Endothelial cell of umbilical vein (primary cell): ENCODE results near the gene NINJ2. TPM values are rescaled to one million over a fixed set of nuclear protein-coding genes. Genes with fewer than 3 reads are reported as not detected.

Experiments used
- BruUV-seq: library from RNA; stranded (reverse); fragments of 400-500 nt; replicated peaks from 2 replicates; lab custom pipeline; 2021; lab: Mats Ljungman, UMichigan
- CTCF ChIA-PET: fragments of 300-600, 350-600 bp; sonication (Branson Sonifier 250); formaldehyde crosslinking; loops from one replicate; lab custom pipeline; 2021; ENCODE audit warnings: antibody characterized with exemption, inconsistent platforms; lab: Charles Lee
- POLR2A ChIA-PET: fragments of 300-600, 350-600 bp; sonication (Branson Sonifier 250); formaldehyde crosslinking; loops from one replicate; lab custom pipeline; 2021; ENCODE audit warnings: antibody characterized with exemption, inconsistent platforms; lab: Charles Lee
- DNase-seq: peaks from one replicate; pipeline ENCODE4 v3.0.0-alpha.2; 2011; ENCODE audit warnings: low read depth, low spot score
- FAIRE-seq: peaks from 2 replicates; lab custom pipeline; 2011; peaks lifted over from hg19 to GRCh38; lab: Jason Lieb, UNC
- H2AFZ ChIP-seq: 2 replicates; pipeline ENCODE4 v1.6.0; 2012; ENCODE audit warnings: low read depth, low read length, control low read depth, inconsistent platforms
- H3K27ac ChIP-seq: 2 replicates; pipeline ENCODE4 v1.5.1; 2011; ENCODE audit warnings: low read depth, mild to moderate bottlenecking, control low read depth, low read length, moderate library complexity; ENCODE audit not compliant: insufficient read depth
- H3K27me3 ChIP-seq, 2 experiments: 2 replicates each; pipeline versions ENCODE4 v1.6.0 to v1.6.1; 2011; ENCODE audit warnings: low read length in 2 of 2, mixed read lengths in 1 of 2; ENCODE audit not compliant: control insufficient read depth in 2 of 2, insufficient read depth in 2 of 2
- H3K36me3 ChIP-seq, 2 experiments: 2 replicates in 1 of 2; 3 replicates in 1 of 2; pipeline ENCODE4 v1.5.1; 2011; ENCODE audit warnings: low read length in 2 of 2, mild to moderate bottlenecking in 1 of 2, moderate library complexity in 1 of 2; ENCODE audit not compliant: control insufficient read depth in 2 of 2, insufficient read depth in 2 of 2; ENCODE audit errors: extremely low read depth in 1 of 2
- H3K4me1 ChIP-seq: 3 replicates; pipeline ENCODE4 v1.5.1; 2011; ENCODE audit warnings: mild to moderate bottlenecking, low read length; ENCODE audit not compliant: control insufficient read depth, insufficient read depth; ENCODE audit errors: extremely low read depth
- H3K4me2 ChIP-seq: 2 replicates; pipeline ENCODE4 v1.6.1; 2011; ENCODE audit warnings: low read length, control low read depth, mixed read lengths; ENCODE audit not compliant: insufficient read depth
- H3K4me3 ChIP-seq, 3 experiments: fragments of 200-600 bp in 1 of 3; sonication (generic), shearing (Covaris generic) in 1 of 3; replicated peaks in 1 of 3; 2 replicates each; pipeline ENCODE4 v1.5.1; 2011 to 2016; ENCODE audit warnings: control low read depth in 3 of 3, low read length in 3 of 3, mild to moderate bottlenecking in 2 of 3, inconsistent platforms in 1 of 3, low read depth in 1 of 3, moderate library complexity in 1 of 3; ENCODE audit not compliant: insufficient read depth in 1 of 3
- H3K79me2 ChIP-seq: 2 replicates; pipeline ENCODE4 v1.6.0; 2012; ENCODE audit warnings: low read length, inconsistent platforms; ENCODE audit not compliant: control insufficient read depth, insufficient read depth
- H3K9ac ChIP-seq: replicated peaks from 2 replicates; pipeline ENCODE3; 2011; ENCODE audit warnings: low read length, control low read depth; ENCODE audit not compliant: insufficient read depth; ENCODE audit errors: extremely low read depth
- H3K9me1 ChIP-seq: replicated peaks from 3 replicates; pipeline ENCODE4 v1.6.0; 2011; ENCODE audit warnings: mild to moderate bottlenecking, low read length; ENCODE audit not compliant: control insufficient read depth, insufficient read depth; ENCODE audit errors: extremely low read depth
- H3K9me3 ChIP-seq: replicated peaks from 2 replicates; pipeline ENCODE4 v1.5.1; 2012; ENCODE audit warnings: low read length, inconsistent platforms; ENCODE audit not compliant: control insufficient read depth, insufficient read depth
- H4K20me1 ChIP-seq: replicated peaks from 2 replicates; pipeline ENCODE3; 2011; ENCODE audit warnings: mild to moderate bottlenecking, low read length; ENCODE audit not compliant: control insufficient read depth, insufficient read depth; ENCODE audit errors: extremely low read depth
- EZH2 ChIP-seq: IDR thresholded peaks from 2 replicates; pipeline ENCODE4 v1.6.1; 2012; ENCODE audit warnings: borderline replicate concordance, low read depth, mild to moderate bottlenecking, moderate library complexity, low read length, inconsistent platforms; ENCODE audit not compliant: severe bottlenecking
- FOS ChIP-seq: IDR thresholded peaks from 2 replicates; pipeline ENCODE4 v1.6.1; 2011; ENCODE audit warnings: mild to moderate bottlenecking, low read length, moderate library complexity, borderline replicate concordance; ENCODE audit not compliant: insufficient read depth
- GATA2 ChIP-seq: IDR thresholded peaks from 2 replicates; pipeline ENCODE4 v1.7.0; 2011; ENCODE audit warnings: low read depth, mild to moderate bottlenecking, moderate library complexity, mixed read lengths, low read length; ENCODE audit not compliant: insufficient read length, insufficient read depth
- JUN ChIP-seq: IDR thresholded peaks from 2 replicates; pipeline ENCODE4 v1.6.1; 2011; ENCODE audit warnings: borderline replicate concordance, low read depth; ENCODE audit not compliant: insufficient read length, insufficient read depth
- MYC ChIP-seq: IDR thresholded peaks from one replicate; pipeline ENCODE4 v1.6.1; 2011; ENCODE audit warnings: mild to moderate bottlenecking, low read depth, low read length
- POLR2A ChIP-seq: IDR thresholded peaks from 2 replicates; pipeline ENCODE4 v1.6.1; 2012; ENCODE audit warnings: low read depth, mild to moderate bottlenecking, control low read depth, low read length
- POLR2AphosphoS5 ChIP-seq: IDR thresholded peaks from 2 replicates; pipeline ENCODE4 v1.6.1; 2012; ENCODE audit warnings: low read depth, mild to moderate bottlenecking, control low read depth, low read length, moderate library complexity; ENCODE audit not compliant: insufficient read depth
- dilution Hi-C: fragments of 300-500 bp; cut with MboI; formaldehyde crosslinking; loops from one replicate; pipeline ENCODE4 v1.15.0; 2019; ENCODE audit warnings: low sequenced_read_pairs; ENCODE audit not compliant: extremely low pct_ligation_motif_present
- intact Hi-C: fragments of 100-400 bp; cut with micrococcal nuclease; formaldehyde crosslinking; loops from one replicate; pipeline ENCODE4 v1.10.0; 2022
- polyA plus RNA-seq, 4 experiments: library from polyadenylated mRNA; depleted of rRNA in 3 of 4; stranded (reverse) in 3 of 4; unstranded in 1 of 4; fragments of >200 nt; gene quantifications; 2 replicates each; pipeline versions ENCODE4 v1.2.1 to v1.2.3, GENCODE V29; 2011 to 2012; ENCODE audit warnings: missing spikeins in 1 of 4
- total RNA-seq: library from RNA; stranded (reverse); gene quantifications from 2 replicates; pipeline ENCODE4 v1.2.3, GENCODE V29; 2021
- TF ChIP-seq, protein P1 (sequence below), 2 donors: IDR thresholded peaks; 1 replicate in 1 of 2; 2 replicates in 1 of 2; pipeline ENCODE4 v1.5.1; 2011; ENCODE audit warnings: low read length in 2 of 2, mild to moderate bottlenecking in 2 of 2, moderate library complexity in 2 of 2, control low read depth in 1 of 2, inconsistent platforms in 1 of 2, low read depth in 1 of 2; ENCODE audit not compliant: insufficient read depth in 1 of 2; ENCODE audit errors: extremely low read depth in 1 of 2
- TF ChIP-seq, protein P2 (sequence below): IDR thresholded peaks from 2 replicates; pipeline ENCODE4 v1.6.1; 2011; ENCODE audit not compliant: insufficient read depth, insufficient read length

The NINJ2 gene
- total and polyA plus RNA-seq, 2 donors (not counting 3 experiments of a cell fraction or from before 2014, with no cell fraction given), result 0.75 to 4.4 TPM

DNA sequence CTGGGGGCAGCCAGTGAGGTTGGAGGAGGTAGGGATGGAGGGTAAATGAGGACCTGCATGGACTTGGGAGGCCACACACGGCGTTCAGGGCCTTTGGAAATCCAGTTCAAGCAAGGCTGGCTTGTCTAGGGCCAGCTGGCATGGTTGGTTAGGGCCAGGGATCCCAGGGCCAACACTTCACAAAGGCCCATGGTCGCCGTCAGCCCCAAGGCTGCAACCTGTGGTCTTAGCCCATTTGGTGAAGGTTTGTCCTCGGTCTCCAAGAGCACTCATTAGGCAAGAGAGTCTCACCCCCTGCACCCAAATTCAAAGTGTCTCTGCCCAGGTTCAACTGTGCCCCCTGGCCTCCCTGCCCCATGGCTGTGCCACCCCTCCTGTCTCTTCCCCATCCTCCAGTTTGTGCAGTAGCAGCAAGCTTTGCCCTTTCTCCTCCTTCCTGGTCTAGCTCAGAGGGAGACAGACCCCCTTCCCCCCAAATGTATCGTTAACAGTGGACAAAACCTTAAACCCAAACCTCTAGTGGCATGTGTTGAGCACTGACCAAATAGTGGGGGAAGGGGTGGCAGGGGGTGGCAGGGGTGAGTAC is 94.1 kb downstream of the NINJ2 start:
- Histone ChIP-seq H3K9me3 (no peaks in the 10 kb centered on the region), H3K9me1 (no peaks in the 10 kb centered on the region), H3K27me3 (peaks cover 2 to 3% of the 10 kb centered on the region in 2 experiments), H3K36me3 (no peaks in the 10 kb centered on the region), H2AFZ (peak overlapping the region; percentile 84), H3K4me2 (no peak overlapping the region), H3K27ac (no peak overlapping the region), H3K4me3 (no peak overlapping the region), H3K4me1 (peaks cover 23% of the 10 kb centered on the region), H3K9ac (no peak overlapping the region), H4K20me1 (no peaks in the 10 kb centered on the region), H3K79me2 (no peaks in the 10 kb centered on the region)
- intact Hi-C loops (no loop called here), dilution Hi-C loops (no loop called here)
- no TSS peak for BruUV-seq
- ChIA-PET POLR2A (no interaction called here), CTCF (interaction anchor here (1.0 to 7.8 kb wide), 12 partner anchors 45 to 1014 kb away, joined by 3 to 150 read pairs (median 10); partner anchors contain the start of genes RAD52 and WNK1)
- no peak for FAIRE-seq
- no peak for DNase-seq
- TF ChIP-seq GATA2, result no peak

DNA sequence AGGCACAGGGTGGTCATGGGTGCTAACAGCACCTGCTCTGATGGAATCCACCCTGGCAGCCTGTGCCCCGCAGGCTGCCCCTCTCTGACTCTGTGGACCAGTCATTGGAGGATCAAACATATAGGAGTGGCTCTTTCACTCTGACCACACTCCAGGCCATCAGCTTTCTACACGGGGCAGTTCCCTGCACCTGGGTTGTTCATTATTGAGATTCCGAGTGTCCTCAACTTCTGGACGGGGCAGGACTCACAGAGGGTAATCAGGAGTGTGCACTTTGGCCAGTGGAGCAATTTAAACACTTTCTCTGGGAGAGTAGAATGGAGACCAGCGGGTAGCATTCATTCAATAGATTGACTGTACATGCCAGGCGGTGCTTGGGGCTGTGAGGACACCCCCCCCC is 94.8 kb downstream of the NINJ2 start:
- no peak for TF ChIP-seq POLR2A
- no peak for TF ChIP-seq EZH2
- TF ChIP-seq, protein P1, sequence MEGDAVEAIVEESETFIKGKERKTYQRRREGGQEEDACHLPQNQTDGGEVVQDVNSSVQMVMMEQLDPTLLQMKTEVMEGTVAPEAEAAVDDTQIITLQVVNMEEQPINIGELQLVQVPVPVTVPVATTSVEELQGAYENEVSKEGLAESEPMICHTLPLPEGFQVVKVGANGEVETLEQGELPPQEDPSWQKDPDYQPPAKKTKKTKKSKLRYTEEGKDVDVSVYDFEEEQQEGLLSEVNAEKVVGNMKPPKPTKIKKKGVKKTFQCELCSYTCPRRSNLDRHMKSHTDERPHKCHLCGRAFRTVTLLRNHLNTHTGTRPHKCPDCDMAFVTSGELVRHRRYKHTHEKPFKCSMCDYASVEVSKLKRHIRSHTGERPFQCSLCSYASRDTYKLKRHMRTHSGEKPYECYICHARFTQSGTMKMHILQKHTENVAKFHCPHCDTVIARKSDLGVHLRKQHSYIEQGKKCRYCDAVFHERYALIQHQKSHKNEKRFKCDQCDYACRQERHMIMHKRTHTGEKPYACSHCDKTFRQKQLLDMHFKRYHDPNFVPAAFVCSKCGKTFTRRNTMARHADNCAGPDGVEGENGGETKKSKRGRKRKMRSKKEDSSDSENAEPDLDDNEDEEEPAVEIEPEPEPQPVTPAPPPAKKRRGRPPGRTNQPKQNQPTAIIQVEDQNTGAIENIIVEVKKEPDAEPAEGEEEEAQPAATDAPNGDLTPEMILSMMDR (IDR thresholded peaks at IDR 0.05; ENCODE audit: extremely low read depth in 1 of 2, insufficient read depth in 1 of 2, low read depth in 1 of 2, low read length in 2 of 2), result no peak
- no peak for TF ChIP-seq GATA2
- no peak for TF ChIP-seq FOS
- TF ChIP-seq JUN, result no peak
- TF ChIP-seq MYC, result no peak
- TF ChIP-seq, protein P2, sequence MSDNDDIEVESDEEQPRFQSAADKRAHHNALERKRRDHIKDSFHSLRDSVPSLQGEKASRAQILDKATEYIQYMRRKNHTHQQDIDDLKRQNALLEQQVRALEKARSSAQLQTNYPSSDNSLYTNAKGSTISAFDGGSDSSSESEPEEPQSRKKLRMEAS, result no peak
- TF ChIP-seq POLR2AphosphoS5, result no peak
- Histone ChIP-seq H3K79me2 (no peaks in the 10 kb centered on the region), H3K27ac (no peak overlapping the region), H3K4me1 (peaks cover 23% of the 10 kb centered on the region), H3K9me1 (no peaks in the 10 kb centered on the region), H3K27me3 (peaks cover 2 to 3% of the 10 kb centered on the region in 2 experiments), H3K9me3 (no peaks in the 10 kb centered on the region), H4K20me1 (no peaks in the 10 kb centered on the region), H3K4me2 (no peak overlapping the region), H3K9ac (no peak overlapping the region), H3K4me3 (no peak overlapping the region), H3K36me3 (no peaks in the 10 kb centered on the region), H2AFZ (no peak overlapping the region)
- BruUV-seq, result no TSS peak
- ChIA-PET CTCF (interaction anchor here (2.3 to 7.8 kb wide), 3 partner anchors 184 to 1015 kb away, joined by 15 to 150 read pairs (median 52); partner anchors contain the start of genes RAD52 and WNK1), POLR2A (no interaction called here)
- FAIRE-seq (no peak), DNase-seq (no peak)
- intact Hi-C loops (no loop called here), dilution Hi-C loops (no loop called here)
